PC-3 (cell line): ENCODE data around the gene TTLL1.

Experiments used
- EZH2 ChIP-seq: fragments of 300-600 bp; sonication (generic); IDR thresholded peaks from one replicate; pipeline ENCODE4 v1.6.1; 2017; ENCODE audit warnings: antibody characterized with exemption, mild to moderate bottlenecking, low read length; ENCODE audit not compliant: unreplicated experiment
- TF ChIP-seq, protein P1 (sequence below): fragments of 300-600 bp; sonication (generic); conservative IDR thresholded peaks from 2 replicates; pipeline ENCODE4 v1.5.1; 2017; ENCODE audit warnings: antibody characterized with exemption, low read depth, mild to moderate bottlenecking, low read length

DNA sequence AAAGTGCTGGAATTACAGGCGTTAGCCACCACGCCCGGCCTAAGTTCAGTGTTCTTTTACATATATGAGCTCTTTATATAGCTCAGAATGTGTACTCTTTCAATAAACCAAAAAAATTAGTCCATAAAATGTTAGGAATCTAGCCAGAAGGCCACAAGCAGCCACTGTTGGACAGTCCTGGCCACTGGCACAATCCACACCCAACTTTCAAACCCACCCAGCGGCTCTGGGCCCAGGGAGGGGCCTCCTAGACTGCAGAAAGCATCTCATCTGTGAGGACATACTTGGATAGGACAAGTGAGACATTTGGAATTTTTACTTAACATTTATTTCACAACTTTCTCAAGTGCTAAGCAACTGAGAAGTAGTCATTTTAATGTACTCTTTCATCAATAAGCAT lies 80.7 kb downstream of the TTLL1 start:
- TF ChIP-seq, protein P1, sequence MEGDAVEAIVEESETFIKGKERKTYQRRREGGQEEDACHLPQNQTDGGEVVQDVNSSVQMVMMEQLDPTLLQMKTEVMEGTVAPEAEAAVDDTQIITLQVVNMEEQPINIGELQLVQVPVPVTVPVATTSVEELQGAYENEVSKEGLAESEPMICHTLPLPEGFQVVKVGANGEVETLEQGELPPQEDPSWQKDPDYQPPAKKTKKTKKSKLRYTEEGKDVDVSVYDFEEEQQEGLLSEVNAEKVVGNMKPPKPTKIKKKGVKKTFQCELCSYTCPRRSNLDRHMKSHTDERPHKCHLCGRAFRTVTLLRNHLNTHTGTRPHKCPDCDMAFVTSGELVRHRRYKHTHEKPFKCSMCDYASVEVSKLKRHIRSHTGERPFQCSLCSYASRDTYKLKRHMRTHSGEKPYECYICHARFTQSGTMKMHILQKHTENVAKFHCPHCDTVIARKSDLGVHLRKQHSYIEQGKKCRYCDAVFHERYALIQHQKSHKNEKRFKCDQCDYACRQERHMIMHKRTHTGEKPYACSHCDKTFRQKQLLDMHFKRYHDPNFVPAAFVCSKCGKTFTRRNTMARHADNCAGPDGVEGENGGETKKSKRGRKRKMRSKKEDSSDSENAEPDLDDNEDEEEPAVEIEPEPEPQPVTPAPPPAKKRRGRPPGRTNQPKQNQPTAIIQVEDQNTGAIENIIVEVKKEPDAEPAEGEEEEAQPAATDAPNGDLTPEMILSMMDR: no peak
- TF ChIP-seq EZH2: no peak
